ENCODE results near the gene PPDPF. TPM values are rescaled to one million over a fixed set of nuclear protein-coding genes. Genes with fewer than 3 reads are reported as not detected.

The PPDPF gene
- total RNA-seq, 1 experiment from 2014 or later = 149 TPM

DNA sequence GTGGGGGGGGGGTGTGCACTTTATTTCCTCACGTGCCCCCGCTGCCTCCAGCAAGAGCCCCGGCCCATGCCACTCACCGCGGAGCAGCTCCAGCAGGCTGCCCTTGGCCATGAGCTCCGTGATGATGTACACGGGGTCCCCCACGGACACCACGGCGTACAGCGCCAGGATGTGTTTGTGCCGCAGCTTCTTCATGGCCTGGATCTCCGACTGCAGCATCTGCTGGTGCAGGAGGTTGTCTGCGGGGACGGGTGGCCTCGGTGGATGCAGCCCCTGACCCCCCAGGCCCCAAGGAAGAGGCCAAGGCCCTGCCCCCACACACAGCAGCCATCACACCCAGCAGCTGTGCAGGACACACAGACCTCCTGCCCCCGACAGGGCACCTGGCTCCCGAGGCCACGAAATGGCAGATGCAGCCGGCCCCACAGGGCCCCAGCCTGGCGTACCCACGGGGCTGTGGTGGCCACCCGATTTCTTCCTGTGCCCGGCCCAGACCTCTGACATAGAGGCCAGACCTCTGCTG, 11.9 kb downstream of the PPDPF start:
- Mint-ChIP-seq H3K4me3 (no peak overlapping the region), H3K9me3 (no peaks in the 10 kb centered on the region), H3K4me1 (peaks cover 3 to 8% of the 10 kb centered on the region in 2 experiments; a peak in 3 of 4 replicates), H3K27me3 (ENCODE audit: low read depth) (no peaks in the 10 kb centered on the region), H3K36me3 (ENCODE audit: insufficient read depth in 1 of 3, low read depth in 3 of 3) (no peaks in the 10 kb centered on the region), H3K27ac (no peak overlapping the region)
- no peak overlapping the region for H2BK20ac ChIP-seq (ENCODE audit: low read depth, low read length, poor library complexity, severe bottlenecking)
- H3K56ac ChIP-seq (ENCODE audit: insufficient read length, low read depth, low read length) = no peak overlapping the region
- H3K18ac ChIP-seq (ENCODE audit: insufficient read length, low read depth, low read length) = no peak overlapping the region
- H2AK5ac ChIP-seq (ENCODE audit: insufficient read length, low read length) = no peak overlapping the region
- no peak overlapping the region for H3K4me2 ChIP-seq (ENCODE audit: insufficient read depth, insufficient read length, low read length)
- no CpG with 5 or more reads among the region's 24 CpGs for WGBS (ENCODE audit: extremely low coverage, insufficient read length, low lambda C conversion rate)
- H3K23ac ChIP-seq (ENCODE audit: insufficient read length, low read depth, low read length) = no peak overlapping the region
- TF ChIP-seq, protein P1, sequence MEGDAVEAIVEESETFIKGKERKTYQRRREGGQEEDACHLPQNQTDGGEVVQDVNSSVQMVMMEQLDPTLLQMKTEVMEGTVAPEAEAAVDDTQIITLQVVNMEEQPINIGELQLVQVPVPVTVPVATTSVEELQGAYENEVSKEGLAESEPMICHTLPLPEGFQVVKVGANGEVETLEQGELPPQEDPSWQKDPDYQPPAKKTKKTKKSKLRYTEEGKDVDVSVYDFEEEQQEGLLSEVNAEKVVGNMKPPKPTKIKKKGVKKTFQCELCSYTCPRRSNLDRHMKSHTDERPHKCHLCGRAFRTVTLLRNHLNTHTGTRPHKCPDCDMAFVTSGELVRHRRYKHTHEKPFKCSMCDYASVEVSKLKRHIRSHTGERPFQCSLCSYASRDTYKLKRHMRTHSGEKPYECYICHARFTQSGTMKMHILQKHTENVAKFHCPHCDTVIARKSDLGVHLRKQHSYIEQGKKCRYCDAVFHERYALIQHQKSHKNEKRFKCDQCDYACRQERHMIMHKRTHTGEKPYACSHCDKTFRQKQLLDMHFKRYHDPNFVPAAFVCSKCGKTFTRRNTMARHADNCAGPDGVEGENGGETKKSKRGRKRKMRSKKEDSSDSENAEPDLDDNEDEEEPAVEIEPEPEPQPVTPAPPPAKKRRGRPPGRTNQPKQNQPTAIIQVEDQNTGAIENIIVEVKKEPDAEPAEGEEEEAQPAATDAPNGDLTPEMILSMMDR (conservative IDR thresholded peaks at IDR 0.05) = no peak
- no peaks in the 10 kb centered on the region for H3K79me1 ChIP-seq (ENCODE audit: insufficient read depth, low read depth, low read length, poor library complexity, severe bottlenecking)
- DNase-seq = no peak
- H4K20me1 ChIP-seq (ENCODE audit: control insufficient read depth, insufficient read depth, insufficient read length) = peaks cover 5% of the 10 kb centered on the region
- no peak overlapping the region for H3K4ac ChIP-seq (ENCODE audit: low read depth, low read length)
- H4K8ac ChIP-seq (replicated peaks; ENCODE audit: insufficient read length, low read depth, low read length) = no peak overlapping the region
- H2BK15ac ChIP-seq (ENCODE audit: low read depth, low read length) = no peak overlapping the region
- H2BK120ac ChIP-seq (ENCODE audit: low read depth, low read length, poor library complexity, severe bottlenecking) = no peak overlapping the region
- H2BK12ac ChIP-seq (ENCODE audit: insufficient read length, low read depth, low read length) = no peak overlapping the region
- H3K23me2 ChIP-seq (ENCODE audit: insufficient read length, low read depth, low read length, poor library complexity, severe bottlenecking) = no peaks in the 10 kb centered on the region
- H3K79me2 ChIP-seq (ENCODE audit: insufficient read depth, low read length) = no peaks in the 10 kb centered on the region
- no peak overlapping the region for H3K9ac ChIP-seq (ENCODE audit: extremely low read depth, insufficient read length, low read length)
- no peak overlapping the region for H3K27ac ChIP-seq (ENCODE audit: insufficient read length, low read depth, low read length)
- H3K4me1 ChIP-seq (ENCODE audit: insufficient read depth, low read length) = no peaks in the 10 kb centered on the region
- no peak overlapping the region for H4K91ac ChIP-seq (ENCODE audit: insufficient read length, low read depth, low read length)
- no peaks in the 10 kb centered on the region for H3K9me3 ChIP-seq (ENCODE audit: control insufficient read depth, low read depth, low read length)
- no peak overlapping the region for H4K5ac ChIP-seq (ENCODE audit: insufficient read length, low read depth, low read length)
- no peak overlapping the region for H2AFZ ChIP-seq (ENCODE audit: low read length)
- H2BK5ac ChIP-seq (ENCODE audit: insufficient read length, low read length) = no peak overlapping the region
- H3K27me3 ChIP-seq (ENCODE audit: insufficient read depth, low read length) = no peaks in the 10 kb centered on the region
- H3K14ac ChIP-seq (ENCODE audit: insufficient read depth, low read length) = no peak overlapping the region
- no peak overlapping the region for H3T11ph ChIP-seq (ENCODE audit: low read length)
